GM19240 (cell line): ENCODE results near the gene GZMA.
"Not testable (repeated sequence)": the region's sequence is repeated elsewhere in the genome, so short reads cannot be mapped to it uniquely, and the experiment has no call there.

Experiments used
- DNase-seq: peaks from one replicate; pipeline ENCODE4 v3.0.0; 2011; ENCODE audit warnings: low spot score; ENCODE audit not compliant: insufficient read length

GZMA gene

GRCh38 chr5:55102348-55102747 is at the start of gene GZMA:
GZMA (plus strand) TSS chr5:55102646; CDS start chr5:55102683, 37 bp downstream.
- no peak for DNase-seq

GRCh38 chr5:55055183-55055582 is 47.3 kb upstream of the GZMA start:
- no peak for DNase-seq

- no peak for DNase-seq
Measured at GRCh38 chr5:55062039-55062779, 40.2 kb upstream of the GZMA start.

- no peak for DNase-seq
Measured at GRCh38 chr5:55063220-55063863, 39.1 kb upstream of the GZMA start.

- no peak for DNase-seq
Measured at GRCh38 chr5:55063899-55064298, 38.5 kb upstream of the GZMA start.

- DNase-seq, result no peak
Measured at GRCh38 chr5:55064523-55064922, 37.9 kb upstream of the GZMA start.

- DNase-seq, result no peak
Measured at GRCh38 chr5:55066277-55066676, 36.2 kb upstream of the GZMA start.

- no peak for DNase-seq
Measured at GRCh38 chr5:55070968-55071367, 31.5 kb upstream of the GZMA start.

- DNase-seq, result no peak
Measured at GRCh38 chr5:55071413-55071812, 31.0 kb upstream of the GZMA start.

- no peak for DNase-seq
Measured at GRCh38 chr5:55072666-55073065, 29.8 kb upstream of the GZMA start.

- DNase-seq, result no peak
Measured at GRCh38 chr5:55073211-55073610, 29.2 kb upstream of the GZMA start.

GRCh38 chr5:55081541-55081940 is 20.9 kb upstream of the GZMA start:
- no peak for DNase-seq

- DNase-seq, result not testable (repeated sequence)
Measured at GRCh38 chr5:55089301-55089700, 13.1 kb upstream of the GZMA start.

GRCh38 chr5:55091011-55091410 is 11.4 kb upstream of the GZMA start:
- not testable (repeated sequence) for DNase-seq

- no peak for DNase-seq
Measured at GRCh38 chr5:55096182-55096581, 6.3 kb upstream of the GZMA start.

GRCh38 chr5:55096861-55097260 is 5.6 kb upstream of the GZMA start:
- no peak for DNase-seq

GRCh38 chr5:55101148-55101547 is 1.3 kb upstream of the GZMA start:
- not testable (repeated sequence) for DNase-seq

- DNase-seq, result no peak
Measured at GRCh38 chr5:55101556-55102276, 730 bp upstream of the GZMA start.

GRCh38 chr5:55104036-55104772 is 1.8 kb downstream of the GZMA start:
- no peak for DNase-seq

- no peak for DNase-seq
Measured at GRCh38 chr5:55104946-55105701, 2.7 kb downstream of the GZMA start.

GRCh38 chr5:55105976-55106375 is 3.5 kb downstream of the GZMA start:
- not testable (repeated sequence) for DNase-seq
